Measurements from ENCODE around the gene KIAA1328. TPM values are rescaled to one million over a fixed set of nuclear protein-coding genes. Genes with fewer than 3 reads are reported as not detected.

The KIAA1328 gene
- total RNA-seq, 3 donors from 2014 or later: 6.0 to 9.8 (median 7.4) TPM

DNA sequence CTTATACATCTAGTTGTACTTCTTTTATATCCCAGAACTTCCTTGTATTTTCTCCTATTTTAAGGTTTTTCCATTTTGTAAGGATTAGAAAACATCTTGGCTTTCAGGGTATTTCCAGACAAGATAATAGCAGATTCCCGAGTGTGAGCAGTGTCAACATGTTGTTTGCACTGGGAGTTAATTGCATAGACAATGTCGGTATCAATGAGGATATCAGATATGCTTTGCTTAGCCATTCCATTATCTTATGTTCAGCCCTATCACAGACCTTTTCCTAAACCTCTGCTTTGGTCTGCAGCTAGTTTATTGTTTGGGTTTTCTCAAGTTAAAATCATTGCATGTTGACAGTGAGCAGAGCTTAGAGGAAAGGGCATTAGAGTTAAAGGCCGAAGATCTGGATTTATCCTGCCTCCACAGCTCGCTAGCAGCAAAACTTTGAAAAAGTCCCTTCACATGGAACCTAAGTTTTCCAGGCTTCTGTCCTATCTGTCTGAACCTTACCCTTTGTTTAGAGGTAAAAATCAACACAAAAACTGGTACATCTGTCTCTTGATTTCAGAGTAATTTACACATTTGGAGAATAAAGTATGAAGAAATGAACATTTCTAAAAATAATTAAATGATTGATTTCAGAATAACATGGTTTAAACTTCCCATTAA lies 355.4 kb downstream of the KIAA1328 start:
- Histone ChIP-seq H3K9me3 (no peaks in the 10 kb centered on the region), H3K4me1 (ENCODE audit: low read depth) (no peaks in the 10 kb centered on the region), H3K36me3 (ENCODE audit: low read depth) (no peaks in the 10 kb centered on the region), H3K4me3 (no peak overlapping the region)
- TF ChIP-seq, protein P1, sequence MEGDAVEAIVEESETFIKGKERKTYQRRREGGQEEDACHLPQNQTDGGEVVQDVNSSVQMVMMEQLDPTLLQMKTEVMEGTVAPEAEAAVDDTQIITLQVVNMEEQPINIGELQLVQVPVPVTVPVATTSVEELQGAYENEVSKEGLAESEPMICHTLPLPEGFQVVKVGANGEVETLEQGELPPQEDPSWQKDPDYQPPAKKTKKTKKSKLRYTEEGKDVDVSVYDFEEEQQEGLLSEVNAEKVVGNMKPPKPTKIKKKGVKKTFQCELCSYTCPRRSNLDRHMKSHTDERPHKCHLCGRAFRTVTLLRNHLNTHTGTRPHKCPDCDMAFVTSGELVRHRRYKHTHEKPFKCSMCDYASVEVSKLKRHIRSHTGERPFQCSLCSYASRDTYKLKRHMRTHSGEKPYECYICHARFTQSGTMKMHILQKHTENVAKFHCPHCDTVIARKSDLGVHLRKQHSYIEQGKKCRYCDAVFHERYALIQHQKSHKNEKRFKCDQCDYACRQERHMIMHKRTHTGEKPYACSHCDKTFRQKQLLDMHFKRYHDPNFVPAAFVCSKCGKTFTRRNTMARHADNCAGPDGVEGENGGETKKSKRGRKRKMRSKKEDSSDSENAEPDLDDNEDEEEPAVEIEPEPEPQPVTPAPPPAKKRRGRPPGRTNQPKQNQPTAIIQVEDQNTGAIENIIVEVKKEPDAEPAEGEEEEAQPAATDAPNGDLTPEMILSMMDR (IDR thresholded peaks at IDR 0.05): no peak
- no peak for DNase-seq
- intact Hi-C loops (cut with DNase I, micrococcal nuclease): no loop called here
- ATAC-seq: no peak

DNA sequence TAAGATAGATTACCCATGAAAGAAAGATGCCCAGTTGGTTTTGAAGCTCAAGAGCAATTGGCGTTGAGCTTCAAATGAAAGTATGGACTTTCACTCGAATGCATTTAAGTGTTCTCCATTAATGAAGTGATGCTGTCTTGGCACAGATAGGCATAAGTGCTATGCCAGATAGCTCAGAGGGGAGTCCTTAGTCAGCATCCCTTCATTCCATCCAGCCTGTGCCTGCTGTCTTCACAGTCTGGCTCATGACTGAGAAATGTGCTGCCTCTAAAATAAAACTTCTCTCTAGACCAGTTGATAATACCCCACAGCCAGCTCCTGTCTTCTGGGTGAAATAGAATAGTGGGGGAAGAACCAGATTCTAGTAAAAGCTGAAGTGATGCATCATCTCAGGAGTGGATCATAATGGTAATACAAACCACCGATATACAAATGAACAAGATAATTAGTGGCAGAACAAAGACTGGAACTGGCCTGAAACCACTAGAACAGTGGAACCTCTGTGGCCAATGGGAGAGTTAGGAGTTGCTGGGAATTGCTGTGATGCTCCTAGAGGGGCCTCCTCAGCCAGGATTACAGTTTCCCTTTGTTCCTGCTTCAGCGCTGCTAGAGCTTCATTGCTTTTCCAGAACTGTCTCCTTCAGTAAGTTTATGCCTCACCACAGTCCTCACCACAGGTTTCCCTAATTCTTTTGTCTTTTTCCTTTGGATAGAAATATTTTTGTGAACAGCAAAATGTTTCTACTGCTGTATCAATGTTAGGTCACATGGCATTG lies 359.3 kb downstream of the KIAA1328 start:
- intact Hi-C loops (cut with DNase I, micrococcal nuclease): no loop called here
- ATAC-seq (no peak), DNase-seq (no peak)
- Histone ChIP-seq H3K4me3 (no peak overlapping the region), H3K36me3 (ENCODE audit: low read depth) (no peaks in the 10 kb centered on the region), H3K9me3 (no peaks in the 10 kb centered on the region), H3K4me1 (ENCODE audit: low read depth) (no peaks in the 10 kb centered on the region)
- TF ChIP-seq, protein P1 (IDR thresholded peaks at IDR 0.05): no peak

- peaks cover 13% of the 10 kb centered on the region for H3K9me3 ChIP-seq
- H3K4me1 ChIP-seq (ENCODE audit: low read depth): no peaks in the 10 kb centered on the region
- ATAC-seq: no peak
- H3K4me3 ChIP-seq: no peak overlapping the region
- intact Hi-C loops (cut with DNase I, micrococcal nuclease): no loop called here
- DNase-seq: no peak
- no peaks in the 10 kb centered on the region for H3K36me3 ChIP-seq (ENCODE audit: low read depth)
- TF ChIP-seq, protein P1 (IDR thresholded peaks at IDR 0.05): no peak
Observed at GRCh38 chr18:37199741-37200140, 370.8 kb downstream of the KIAA1328 start.

DNA sequence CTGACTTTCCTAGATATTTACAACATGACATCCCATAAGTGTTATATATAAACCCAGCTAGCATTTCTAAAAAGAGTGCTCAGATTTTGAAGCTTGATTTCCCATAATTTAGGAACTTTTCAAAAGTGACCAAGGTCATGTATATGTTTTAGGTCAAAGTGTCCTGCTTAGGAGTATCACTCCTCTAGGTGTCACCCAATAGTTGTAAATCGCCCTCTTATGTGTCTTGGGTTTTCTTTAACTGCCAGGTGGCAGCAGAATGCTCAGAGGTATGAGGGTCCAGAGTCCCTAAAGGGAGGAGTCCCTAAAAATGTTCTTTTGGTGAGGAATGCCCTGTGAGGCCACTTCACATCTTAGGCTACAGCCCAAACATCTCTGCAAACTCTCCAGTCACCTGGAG lies 378.4 kb downstream of the KIAA1328 start:
- H3K4me1 ChIP-seq (ENCODE audit: low read depth): no peaks in the 10 kb centered on the region
- DNase-seq (no peak), ATAC-seq (no peak)
- H3K4me3 ChIP-seq: no peak overlapping the region
- TF ChIP-seq, protein P1 (IDR thresholded peaks at IDR 0.05): no peak
- intact Hi-C loops (cut with DNase I, micrococcal nuclease): no loop called here
- H3K9me3 ChIP-seq: peaks cover 13% of the 10 kb centered on the region
- H3K36me3 ChIP-seq (ENCODE audit: low read depth): no peaks in the 10 kb centered on the region

- DNase-seq (no peak), ATAC-seq (no peak)
- TF ChIP-seq, protein P1 (IDR thresholded peaks at IDR 0.05): no peak
- H3K9me3 ChIP-seq: peaks cover 4% of the 10 kb centered on the region
- no peaks in the 10 kb centered on the region for H3K4me1 ChIP-seq (ENCODE audit: low read depth)
- H3K4me3 ChIP-seq: no peak overlapping the region
- no peaks in the 10 kb centered on the region for H3K36me3 ChIP-seq (ENCODE audit: low read depth)
- intact Hi-C loops (cut with DNase I, micrococcal nuclease): no loop called here
Observed at GRCh38 chr18:37210781-37211180, 381.9 kb downstream of the KIAA1328 start.

All from mucosa of descending colon (tissue), 3 donors.